Ovary (tissue), 3 donors: Measurements from ENCODE around the gene MYRF.

Experiments used
- EP300 ChIP-seq: sonication (generic); formaldehyde crosslinking; IDR thresholded peaks from one replicate; pipeline ENCODE4 v1.6.1; 2017; ENCODE audit warnings: antibody characterized with exemption
- TF ChIP-seq, protein P1 (sequence below), 3 donors: fragments of 450-650 bp in 2 of 3; fragments of 200-600 bp in 1 of 3; IDR thresholded peaks; one replicate each; pipeline versions ENCODE4 v1.5.1 to v1.8.0; 2016 to 2022; ENCODE audit warnings: antibody characterized with exemption in 3 of 3, mild to moderate bottlenecking in 1 of 3
- donor health status: DM: no; HTN: no; CAD: no.

DNA sequence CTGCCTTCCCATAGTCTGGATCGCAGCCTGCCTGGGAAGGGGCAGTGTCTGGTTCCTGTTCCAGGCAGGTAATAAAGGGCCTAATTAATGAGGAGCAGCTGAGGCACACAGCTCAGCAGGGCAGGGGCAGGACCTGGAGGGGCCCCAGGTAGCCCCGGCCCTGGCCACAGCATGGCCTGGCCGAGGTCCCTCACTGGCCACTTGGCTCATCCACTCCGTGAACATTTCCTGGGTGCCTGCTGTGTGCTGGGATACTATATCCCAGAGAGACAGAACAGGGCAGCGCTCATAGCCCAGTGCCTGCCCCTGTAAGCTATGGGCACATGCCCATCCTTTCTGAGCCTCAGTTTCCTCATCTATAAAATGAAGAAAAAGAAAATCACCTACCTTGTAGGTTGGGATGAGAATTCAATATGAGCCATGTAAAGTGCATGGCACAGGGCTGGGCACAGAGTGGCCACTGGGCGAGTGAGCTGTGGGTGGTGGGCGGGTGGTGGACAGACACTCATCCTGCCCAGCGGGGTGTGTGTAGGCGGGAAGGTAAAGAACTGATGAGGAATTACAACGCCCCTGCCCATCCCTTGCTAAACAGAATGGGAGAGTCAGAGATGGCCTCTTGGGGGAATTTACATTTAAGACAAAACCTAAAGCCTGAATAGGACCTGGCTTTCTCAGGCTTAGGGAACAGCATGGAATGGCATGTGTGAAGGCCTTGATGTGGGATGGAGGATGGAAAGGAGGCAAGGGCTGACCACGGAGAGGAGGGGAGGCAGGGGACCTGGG, 9.2 kb downstream of the MYRF start:
- TF ChIP-seq, protein P1, sequence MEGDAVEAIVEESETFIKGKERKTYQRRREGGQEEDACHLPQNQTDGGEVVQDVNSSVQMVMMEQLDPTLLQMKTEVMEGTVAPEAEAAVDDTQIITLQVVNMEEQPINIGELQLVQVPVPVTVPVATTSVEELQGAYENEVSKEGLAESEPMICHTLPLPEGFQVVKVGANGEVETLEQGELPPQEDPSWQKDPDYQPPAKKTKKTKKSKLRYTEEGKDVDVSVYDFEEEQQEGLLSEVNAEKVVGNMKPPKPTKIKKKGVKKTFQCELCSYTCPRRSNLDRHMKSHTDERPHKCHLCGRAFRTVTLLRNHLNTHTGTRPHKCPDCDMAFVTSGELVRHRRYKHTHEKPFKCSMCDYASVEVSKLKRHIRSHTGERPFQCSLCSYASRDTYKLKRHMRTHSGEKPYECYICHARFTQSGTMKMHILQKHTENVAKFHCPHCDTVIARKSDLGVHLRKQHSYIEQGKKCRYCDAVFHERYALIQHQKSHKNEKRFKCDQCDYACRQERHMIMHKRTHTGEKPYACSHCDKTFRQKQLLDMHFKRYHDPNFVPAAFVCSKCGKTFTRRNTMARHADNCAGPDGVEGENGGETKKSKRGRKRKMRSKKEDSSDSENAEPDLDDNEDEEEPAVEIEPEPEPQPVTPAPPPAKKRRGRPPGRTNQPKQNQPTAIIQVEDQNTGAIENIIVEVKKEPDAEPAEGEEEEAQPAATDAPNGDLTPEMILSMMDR (IDR thresholded peaks at IDR 0.05), result no peak
- no peak for TF ChIP-seq EP300
